HG03064 (cell line): ENCODE results near the gene SNORC.

ENCODE experiments used
- ATAC-seq: cut with Tn5 transposase; IDR thresholded peaks from one replicate; pipeline ENCODE4 v1.9.1; 2021; ENCODE audit warnings: low read depth; ENCODE audit not compliant: unreplicated experiment

The SNORC gene

DNA sequence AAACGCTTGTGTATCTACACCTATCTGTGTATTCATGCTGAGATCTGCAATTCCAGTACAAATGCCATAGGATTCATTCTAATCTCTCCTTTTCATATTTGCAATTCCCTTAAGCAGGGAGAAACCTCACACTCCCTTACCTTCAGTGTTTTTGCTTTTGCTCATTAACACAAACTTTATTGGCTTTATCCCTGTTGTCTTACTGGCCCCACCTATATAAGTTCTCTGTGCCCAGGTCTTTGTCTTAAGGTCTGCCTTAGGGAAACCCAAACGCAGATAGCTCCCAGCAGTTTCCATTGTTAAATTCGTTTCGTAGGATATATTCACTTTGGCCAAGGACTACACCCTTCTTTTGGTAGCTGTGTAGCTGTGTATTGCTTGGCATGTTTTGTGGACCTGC is 4.0 kb upstream of the SNORC start:
- ATAC-seq = no peak

DNA sequence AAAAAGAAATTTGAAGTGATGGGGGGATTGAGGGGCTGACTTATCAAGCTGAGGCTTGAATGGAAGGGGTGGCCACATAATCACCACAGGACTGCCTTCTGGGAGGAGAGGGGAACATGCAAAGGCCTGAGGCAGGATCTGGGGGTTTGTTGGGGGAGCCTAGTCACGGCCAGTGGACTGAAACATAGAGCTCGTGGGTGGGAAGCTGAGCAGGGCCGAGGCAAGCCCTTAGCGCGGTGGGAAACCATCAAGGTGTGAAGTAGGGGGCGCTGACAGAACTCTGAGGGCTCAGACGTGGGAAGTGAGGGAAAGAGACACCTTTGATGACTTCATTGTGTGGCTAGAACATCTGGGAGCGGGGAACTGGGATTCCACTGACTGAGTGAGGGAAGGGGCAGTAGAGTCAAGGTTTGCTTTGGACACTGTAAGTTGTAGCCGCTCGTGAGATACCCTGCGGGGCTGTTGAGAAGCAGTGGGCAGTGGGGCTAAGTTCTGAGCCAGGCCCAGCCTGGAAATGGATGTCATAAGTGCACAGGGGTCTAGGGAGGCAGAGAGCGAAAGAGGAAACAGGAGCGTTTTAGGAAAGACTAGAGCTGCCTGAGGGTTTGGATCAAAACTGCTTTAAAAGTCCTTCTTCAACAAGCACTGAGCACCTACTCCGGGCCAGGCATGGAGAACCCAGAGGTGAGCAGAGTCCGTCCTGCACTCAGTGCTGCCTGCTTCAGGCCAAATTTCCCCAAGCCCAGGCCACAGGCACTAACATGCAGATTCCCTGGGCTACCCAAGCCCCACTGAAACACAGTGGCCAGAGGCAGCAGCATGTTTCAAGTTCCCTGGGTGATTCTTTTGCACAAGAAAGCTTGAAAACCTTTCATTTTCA is 686 bp upstream of the SNORC start:
- ATAC-seq = no peak

DNA sequence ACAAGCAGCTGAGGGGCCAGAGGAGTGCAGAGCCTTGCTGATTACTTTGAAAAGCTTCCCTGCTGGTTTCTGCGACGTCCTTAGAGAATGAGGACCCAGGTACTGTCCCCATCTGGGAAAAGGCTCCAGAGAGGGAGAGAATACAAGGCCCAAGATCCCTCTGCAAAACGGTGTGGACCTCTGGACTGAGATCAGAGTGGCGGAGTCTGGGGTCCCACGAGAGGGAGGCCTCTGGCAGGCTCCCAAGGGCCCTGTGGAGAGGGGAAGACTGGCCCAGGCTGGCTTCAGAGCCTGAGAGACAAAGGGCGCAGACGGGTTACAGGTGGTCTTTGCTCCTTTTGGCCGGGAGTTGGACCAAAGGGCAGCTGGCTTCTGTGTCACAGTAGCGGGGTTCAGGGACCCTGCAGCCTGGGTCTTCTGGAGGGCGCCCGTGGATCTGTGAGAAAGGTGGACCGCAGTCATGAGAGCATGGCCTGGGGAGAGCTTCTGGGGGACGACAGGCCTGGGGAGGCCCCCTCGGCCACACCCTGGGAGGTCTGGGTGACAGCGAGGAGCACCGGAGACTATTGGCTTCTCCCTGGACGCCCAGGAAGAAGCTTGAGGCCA is 805 bp downstream of the SNORC start:
- no peak for ATAC-seq

DNA sequence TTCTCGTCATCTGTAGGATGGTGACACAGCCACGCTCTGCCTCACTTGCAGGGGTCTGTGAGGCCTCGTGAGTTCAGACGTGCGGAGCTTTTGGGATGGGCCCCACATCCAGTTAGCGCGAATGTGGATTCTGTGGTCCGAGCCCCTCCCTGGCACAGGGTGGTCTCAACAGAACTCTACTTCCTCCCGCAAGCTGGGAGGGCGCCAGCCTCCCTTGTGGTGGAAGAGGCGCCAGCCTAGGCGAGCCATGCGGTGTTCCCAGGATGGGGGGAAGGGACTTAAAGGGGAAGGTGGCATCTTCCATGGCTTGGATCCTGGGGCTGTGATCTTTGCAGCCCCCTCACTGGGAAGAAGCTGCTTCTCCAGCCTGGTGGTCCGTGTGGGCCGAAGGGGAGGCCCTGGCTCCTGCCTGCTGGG is 1.4 kb downstream of the SNORC start:
- no peak for ATAC-seq

DNA sequence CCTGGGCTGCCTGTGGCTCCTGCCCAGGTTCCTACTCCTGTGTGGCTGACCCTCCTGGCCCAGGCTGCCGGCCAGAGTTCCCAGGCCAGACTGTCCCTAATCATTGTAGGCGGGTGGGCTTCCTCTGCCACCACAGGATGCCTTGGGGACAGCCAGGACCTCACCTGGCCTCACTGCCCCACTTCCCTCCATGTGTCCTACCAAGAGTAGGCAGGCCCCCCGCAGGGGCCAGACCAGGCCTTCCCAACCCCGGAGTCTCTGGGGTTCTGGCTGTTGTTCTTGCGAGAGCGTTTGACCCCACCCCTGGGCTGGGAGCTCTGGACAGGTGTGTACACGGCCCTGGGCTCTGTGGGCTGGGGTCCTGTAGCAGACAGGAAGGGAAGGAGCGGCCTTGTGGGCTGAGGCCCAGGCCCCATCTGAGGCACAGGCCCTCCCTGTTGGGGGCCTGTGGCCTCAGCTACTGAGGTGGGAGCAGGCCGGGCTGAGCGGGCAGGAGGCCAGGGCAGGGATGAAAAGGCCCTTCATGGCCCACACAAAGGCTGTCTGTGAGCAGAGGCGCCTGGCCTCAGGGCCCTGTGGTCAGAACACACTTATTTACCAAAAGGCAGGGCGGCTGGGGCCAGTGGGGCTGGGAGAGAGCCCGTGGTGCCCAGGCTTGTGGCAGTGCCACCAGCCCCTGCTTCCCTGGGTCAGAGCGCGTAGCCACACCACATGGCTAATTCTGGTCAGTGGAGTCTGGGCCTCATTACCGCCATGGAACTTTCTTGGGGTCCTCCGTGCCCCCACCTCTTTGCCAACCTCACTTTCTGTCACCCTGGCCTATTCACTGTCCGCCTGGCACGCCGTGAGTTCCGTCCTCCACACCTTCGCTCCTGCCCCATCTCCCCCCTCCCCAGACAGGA is 2.0 kb downstream of the SNORC start:
- no peak for ATAC-seq

DNA sequence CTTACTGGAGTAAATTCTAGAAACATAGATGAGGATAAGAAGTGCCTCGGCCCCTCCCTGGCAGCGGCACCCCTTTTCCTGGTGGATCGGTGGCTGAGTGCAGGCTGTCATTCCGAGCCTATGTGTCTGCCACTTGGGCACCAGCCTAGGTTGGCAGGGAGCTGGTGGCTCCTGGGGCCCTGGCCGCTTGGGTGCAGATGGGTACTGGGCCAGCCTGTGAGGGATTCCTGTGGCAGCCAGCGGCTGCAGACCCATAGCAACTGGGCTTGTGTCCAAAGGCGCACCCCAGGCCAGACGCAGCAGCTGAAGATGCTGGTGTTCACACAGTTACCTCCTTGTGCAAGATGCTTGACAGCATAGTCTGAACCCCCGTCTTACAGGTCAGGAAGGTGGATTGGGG is 2.8 kb downstream of the SNORC start:
- no peak for ATAC-seq

DNA sequence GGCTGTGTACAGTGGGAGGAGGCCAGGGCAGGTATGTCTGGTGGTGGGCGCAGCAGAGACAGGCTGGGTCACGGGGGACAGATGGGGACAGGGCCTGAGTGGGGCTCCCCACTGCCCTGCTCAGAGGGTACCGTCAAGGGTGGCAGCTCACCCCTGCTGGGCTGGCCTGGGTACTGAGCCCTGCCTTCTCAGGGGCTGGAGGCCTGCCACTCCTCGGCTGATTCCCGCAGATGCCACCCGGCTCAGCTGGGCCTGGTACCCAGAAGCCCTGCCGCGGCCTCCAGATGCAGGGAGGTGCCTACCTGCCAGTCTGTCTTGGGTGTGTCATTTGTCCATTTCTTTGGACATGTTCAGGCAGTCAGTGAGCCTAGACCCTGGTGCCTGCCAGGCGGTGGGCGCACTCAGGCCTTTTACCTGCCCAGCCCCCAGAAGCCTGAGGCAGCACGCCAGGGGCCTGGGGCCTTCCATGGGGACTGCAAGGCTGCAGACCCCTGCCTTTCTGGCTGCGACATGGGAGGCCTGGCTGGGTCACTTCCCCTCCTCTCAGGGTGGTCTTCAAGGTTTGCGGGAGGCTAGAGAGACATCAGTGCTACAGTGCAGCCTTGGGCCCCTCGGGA is 3.3 kb downstream of the SNORC start:
- ATAC-seq = no peak

DNA sequence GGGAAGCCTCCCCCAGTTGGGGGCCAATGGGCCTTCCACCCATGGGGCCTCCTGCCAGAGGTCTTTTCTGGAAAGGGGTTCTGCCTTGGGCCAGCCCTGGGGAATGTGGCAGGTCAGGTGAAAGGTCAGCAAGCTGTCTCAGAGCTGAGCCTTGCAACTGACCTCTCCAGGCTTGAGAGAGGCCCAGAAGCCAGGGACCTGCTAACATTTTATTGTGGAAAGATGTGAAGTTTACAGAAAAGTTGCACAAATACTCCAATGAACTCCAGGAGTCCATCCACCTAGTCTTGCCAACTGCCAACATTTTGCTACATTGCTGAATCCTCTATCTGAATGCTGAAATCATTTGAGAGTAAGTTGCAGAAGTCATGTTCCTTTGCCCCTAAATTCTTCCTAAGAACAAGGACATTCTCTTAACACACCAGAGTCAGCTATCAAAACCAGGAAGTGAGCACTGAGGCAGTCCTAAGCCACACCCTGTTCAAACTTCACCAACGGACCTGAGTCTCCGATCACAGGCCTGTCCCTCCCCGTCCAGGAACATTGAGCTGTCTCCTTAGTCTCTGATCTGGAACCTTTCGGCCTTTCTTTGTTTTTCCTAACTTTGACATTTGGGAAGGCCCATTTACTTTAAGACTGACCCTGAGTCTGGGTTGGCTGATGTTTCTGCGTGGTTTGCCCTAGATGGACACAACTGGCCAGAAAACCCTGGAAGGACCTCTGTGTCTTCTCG is 4.0 kb downstream of the SNORC start:
- no peak for ATAC-seq

DNA sequence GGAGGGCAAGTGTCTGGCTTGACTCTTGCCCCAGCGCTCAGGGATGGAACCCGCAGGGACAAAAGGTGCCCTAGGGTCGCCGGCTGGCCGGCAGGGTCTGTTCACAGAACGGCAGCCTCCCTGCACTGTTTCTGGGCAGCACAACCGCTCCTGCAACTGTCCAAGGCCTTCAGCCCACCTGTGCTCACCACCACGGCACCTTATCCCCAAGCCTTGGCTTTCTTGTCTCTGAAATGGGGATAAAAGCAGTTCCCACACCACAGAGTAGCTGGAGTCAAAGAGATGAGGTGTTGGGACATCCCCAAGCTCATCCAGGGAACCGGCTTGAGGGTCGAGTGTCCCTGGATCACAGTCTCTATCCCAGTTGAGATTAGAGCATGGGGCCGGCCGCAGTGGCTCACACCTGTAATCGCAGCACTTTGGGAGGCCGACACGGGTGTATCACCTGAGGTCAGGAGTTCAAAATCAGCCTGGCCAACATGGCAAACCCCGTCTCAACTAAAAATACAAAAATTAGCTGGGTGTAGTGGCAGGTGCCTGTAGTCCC is 4.7 kb downstream of the SNORC start:
- no peak for ATAC-seq

DNA sequence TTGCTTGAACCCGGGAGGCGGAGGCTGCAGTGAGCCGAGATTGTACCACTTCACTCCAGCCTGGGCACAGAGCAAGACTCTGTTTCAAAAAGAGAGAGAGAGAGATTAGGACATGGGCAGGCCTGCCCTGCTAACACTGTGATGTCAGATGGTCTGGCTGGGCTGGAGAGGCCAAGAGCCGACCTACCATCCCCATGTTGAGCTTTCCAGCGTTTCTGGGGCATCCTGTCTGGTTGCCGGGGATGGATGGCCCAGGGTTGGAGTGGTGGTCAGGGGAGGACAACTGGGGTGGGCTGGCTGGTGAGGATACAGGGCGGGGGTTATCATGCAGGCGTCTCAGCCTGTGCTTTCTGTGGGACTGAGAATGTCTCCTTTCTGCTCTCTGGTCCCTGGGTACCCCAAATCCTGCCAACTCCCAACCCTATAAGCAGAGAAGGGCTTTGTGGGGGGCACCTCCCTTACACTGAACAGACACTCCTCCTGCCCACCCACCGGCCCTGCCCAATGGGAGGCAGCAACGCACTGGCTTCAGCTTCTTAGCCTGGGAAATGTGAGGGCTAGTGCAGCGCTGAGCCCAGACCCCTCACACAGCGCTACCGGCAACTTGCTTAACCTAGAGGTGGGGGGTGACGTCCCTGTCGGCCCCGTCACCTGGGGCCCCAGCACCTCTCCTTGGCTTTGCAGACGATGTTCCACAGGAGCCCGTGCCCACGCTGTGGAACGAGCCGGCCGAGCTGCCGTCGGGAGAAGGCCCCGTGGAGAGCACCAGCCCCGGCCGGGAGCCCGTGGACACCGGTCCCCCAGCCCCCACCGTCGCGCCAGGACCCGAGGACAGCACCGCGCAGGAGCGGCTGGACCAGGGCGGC is 5.4 kb downstream of the SNORC start:
- ATAC-seq = no peak

DNA sequence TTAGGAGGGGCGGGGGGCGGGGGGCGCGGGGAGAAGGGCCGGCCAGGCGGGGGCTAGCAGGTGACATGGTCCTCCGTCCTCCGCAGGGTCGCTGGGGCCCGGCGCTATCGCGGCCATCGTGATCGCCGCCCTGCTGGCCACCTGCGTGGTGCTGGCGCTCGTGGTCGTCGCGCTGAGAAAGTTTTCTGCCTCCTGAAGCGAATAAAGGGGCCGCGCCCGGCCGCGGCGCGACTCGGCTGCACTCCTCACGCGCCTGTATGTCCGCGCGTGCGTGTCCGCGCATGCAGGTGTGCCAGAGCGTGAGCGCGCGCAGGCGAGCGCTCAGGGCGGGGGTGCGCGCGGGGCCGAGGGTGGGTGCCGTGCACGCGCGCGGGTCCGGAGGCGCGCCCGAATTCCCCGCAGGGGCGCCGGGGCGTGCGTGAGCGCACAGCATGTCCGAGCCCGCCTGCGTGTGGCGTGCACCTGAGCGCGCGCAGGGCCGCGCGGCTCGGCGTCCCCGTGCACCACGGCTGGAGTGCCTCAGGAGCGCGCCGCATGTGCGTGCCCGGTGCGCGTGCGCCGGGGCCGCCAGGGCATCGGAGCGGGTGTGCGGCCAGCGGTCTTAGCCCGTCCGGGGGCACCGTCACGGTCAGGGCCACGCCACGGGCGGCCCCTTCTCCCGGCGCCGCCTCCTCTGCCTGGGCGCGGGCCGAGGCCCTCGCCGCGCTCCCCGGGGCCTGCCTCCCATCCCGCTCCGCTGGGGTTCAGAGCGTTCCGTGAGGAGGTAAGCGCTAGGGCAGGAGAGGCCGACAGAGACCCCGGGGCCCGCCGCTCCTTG is 6.3 kb downstream of the SNORC start:
- ATAC-seq = no peak

DNA sequence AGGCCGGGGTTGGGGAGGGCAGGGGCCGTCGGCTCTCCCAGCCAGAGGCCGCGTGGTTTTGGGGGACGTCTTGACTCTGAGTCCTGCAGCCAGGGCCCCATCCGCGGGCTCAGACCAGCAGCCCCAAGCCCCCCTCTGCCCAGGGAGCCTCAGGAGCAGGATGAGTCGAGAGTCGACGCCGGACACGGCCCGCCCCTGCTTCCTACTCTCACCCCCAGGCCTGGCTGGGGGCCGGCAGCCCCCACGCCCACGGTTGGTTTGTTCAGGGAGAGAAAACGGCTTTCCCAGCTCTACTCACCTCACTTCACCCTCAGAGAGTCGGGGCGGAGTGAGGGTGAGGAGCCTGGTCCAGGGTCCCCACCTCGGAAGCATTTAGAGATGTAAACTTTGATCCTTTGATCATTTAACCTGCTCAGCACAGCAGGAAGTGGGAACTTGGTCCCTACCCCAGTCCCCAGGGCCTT is 6.9 kb downstream of the SNORC start:
- ATAC-seq = no peak

DNA sequence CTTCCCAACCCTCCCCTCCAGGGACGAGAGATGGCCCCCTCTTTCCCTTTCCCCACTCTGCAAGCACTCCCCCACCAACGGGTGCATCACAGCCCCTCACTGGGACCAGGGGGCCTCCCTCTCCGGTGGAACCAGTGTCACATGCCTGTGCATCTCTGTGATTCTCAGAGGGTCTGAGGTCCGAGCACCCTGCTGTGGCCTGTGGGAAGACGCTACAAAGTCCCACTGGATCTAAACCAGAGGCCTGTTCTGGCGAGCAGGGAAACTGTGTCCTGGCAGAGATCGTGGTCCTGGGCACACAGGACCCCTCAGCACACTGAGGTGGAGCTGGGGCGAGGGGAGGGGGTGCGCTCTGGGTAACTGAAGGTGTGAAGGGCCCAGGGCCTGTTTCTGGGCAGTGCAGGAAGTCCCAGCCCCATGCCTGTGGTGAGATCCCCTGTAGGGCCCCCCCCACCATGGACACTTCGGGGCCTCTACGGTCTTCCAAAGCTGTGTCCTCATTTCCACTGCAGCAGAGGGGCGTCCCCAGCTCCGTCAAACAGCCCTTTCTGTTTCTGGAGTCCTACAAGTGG is 8.0 kb downstream of the SNORC start:
- ATAC-seq = no peak

DNA sequence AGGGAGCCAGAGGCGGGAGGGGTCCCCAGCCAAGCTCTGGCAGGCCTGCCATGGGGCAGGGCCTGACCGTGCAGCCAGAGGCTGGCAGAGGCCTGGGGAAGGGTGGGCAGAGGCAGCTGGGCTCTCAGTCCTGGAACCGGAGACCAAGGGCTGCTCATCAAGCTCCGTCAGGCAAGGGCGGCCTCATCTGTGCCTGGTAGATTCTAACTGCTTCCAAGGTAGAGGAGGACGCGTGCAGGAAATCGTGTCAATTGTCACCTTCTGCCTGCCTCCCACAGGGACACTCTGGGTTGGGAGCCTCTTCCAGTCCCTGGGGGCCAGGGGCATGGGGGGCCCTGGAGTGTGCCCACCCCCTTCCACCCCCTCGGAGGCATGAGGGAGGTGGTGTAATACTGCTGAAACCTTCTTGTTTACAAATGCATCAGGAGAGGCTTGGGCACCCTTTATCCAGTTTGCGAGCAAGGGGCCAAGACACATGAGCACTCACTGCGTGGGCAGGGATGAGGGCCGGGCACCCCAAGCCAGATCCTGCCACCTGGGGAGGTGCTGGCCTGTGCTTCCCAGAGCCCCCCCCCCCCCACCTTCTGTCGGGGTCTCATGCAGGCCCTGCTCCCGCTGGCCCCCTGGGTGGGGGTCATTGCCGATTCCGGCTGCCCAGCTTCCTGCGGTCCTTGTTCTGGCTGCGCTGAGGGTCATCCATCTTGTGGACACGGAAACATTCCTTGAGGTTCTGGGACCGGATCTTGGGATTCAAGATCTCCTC is 9.0 kb downstream of the SNORC start:
- no peak for ATAC-seq

DNA sequence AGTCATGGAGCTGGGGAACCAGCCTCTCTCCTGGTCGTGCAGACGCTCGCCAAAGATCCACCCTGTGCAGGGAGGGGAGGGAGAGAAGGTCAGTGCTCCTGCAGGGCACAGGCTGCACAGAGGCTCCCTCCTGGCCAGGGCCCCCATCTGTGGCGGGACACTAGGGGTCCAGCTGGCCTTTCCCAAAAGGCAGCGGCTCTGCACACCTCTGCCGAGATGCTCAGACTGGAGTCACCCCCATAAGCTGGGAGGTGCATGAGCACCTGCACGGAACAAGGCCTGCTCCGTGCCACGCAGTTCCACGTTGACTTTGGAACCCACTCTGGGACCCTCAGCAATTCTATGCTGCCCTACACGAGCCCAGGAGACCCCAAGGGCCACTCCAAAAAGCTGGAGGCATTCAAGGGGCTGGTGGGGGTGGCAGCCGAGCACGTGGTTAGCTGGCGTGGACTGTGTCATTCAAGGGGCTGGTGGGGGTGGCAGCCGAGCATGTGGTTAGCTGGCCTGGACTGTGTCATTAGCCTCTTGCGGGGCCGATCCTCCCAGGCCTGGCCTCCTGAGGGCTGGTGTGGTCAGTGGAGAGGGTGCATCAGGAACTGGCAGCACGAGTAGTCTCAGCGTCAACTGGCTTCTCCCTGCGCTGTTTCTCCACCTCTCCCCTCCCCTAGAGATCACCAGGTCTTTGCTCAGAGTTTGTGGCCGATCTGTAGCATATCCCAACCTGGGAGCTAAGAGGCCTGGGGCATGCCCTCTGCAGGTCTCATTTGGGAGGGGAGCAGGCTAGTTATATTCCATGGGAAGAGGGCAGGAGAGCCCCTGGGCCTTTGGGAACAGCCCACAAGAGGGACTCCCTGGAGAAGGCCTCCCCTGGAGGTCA is 9.8 kb downstream of the SNORC start:
- no peak for ATAC-seq

DNA sequence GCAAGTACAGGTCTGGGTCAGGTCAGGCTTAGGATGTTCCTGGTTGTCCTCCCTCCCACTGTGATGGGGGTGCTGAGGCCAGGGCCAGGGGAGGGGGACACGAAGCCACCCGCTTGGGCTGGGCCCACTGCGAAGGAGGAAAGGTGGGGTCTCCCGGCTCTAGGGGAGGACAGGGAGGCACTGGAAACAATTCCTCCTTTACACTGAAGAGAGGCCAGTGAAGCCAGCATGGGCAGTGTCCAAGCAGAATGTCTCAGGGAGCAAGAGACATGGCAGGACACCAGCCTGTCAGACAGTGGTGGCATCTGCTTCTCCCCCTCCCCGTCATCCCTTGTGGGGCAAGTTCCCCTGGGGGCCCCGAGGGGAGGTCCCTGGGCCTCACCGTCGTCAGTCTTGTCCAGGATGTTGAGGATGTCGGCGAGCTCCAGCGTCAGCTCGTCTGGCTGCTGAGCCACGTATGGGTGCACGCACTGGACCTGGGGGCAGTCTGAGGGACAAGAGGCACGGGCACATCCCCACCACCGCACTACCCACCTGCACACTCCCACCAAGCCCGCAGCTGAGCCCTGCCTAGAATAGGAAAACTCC is 10.8 kb downstream of the SNORC start:
- no peak for ATAC-seq
